Ovary (tissue), 3 donors: Measurements from ENCODE around the gene TDO2.

Experiments
- POLR2A ChIP-seq: fragments of 450-650 bp; IDR thresholded peaks from one replicate; pipeline ENCODE4 v1.6.1; 2017; ENCODE audit warnings: antibody characterized with exemption, mild to moderate bottlenecking, moderate library complexity
- TF ChIP-seq, protein P1 (sequence below), 3 donors: fragments of 450-650 bp in 2 of 3; fragments of 200-600 bp in 1 of 3; IDR thresholded peaks; one replicate each; pipeline versions ENCODE4 v1.5.1 to v1.8.0; 2016 to 2022; ENCODE audit warnings: antibody characterized with exemption in 3 of 3, mild to moderate bottlenecking in 1 of 3
- donor health status: DM: no; HTN: no; CAD: no.

DNA sequence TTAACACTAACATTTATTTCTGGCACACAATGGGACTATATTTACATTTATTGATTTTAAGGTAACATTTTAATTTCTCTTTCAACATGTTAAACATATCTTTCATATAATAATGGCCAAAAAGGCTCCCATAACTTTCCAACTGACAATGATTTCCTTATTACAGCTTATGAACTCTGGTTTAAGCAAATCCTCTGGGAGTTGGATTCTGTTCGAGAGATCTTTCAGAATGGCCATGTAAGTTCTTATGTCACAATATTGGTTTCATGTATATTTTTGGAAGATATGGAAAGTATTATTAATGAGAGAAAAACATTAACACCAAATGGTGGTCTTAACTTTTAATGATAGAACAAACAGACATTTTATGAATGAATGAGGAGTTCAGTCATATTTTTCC is 4.1 kb downstream of the TDO2 start:
- TF ChIP-seq, protein P1, sequence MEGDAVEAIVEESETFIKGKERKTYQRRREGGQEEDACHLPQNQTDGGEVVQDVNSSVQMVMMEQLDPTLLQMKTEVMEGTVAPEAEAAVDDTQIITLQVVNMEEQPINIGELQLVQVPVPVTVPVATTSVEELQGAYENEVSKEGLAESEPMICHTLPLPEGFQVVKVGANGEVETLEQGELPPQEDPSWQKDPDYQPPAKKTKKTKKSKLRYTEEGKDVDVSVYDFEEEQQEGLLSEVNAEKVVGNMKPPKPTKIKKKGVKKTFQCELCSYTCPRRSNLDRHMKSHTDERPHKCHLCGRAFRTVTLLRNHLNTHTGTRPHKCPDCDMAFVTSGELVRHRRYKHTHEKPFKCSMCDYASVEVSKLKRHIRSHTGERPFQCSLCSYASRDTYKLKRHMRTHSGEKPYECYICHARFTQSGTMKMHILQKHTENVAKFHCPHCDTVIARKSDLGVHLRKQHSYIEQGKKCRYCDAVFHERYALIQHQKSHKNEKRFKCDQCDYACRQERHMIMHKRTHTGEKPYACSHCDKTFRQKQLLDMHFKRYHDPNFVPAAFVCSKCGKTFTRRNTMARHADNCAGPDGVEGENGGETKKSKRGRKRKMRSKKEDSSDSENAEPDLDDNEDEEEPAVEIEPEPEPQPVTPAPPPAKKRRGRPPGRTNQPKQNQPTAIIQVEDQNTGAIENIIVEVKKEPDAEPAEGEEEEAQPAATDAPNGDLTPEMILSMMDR (IDR thresholded peaks at IDR 0.05): no peak
- no peak for TF ChIP-seq POLR2A
